BLaER1 (cell line): Measurements from ENCODE around the gene COIL.

ENCODE experiments used
- H3K27ac ChIP-seq: shearing (Covaris generic); formaldehyde crosslinking; 2 replicates; pipeline ENCODE4 v1.8.1; 2022
- H3K27me3 ChIP-seq: shearing (Covaris generic); formaldehyde crosslinking; 2 replicates; pipeline ENCODE4 v1.8.1; 2022
- H3K36me3 ChIP-seq: shearing (Covaris generic); formaldehyde crosslinking; 2 replicates; pipeline ENCODE4 v1.8.1; 2022
- H3K4me1 ChIP-seq: shearing (Covaris generic); formaldehyde crosslinking; 2 replicates; pipeline ENCODE4 v1.8.1; 2022
- H3K4me2 ChIP-seq: shearing (Covaris generic); formaldehyde crosslinking; 2 replicates; pipeline ENCODE4 v1.8.1; 2022
- H3K4me3 ChIP-seq: shearing (Covaris generic); formaldehyde crosslinking; 2 replicates; pipeline ENCODE4 v1.8.1; 2022
- H3K9ac ChIP-seq: shearing (Covaris generic); formaldehyde crosslinking; 2 replicates; pipeline ENCODE4 v1.8.1; 2022
- H3K9me3 ChIP-seq: shearing (Covaris generic); formaldehyde crosslinking; 2 replicates; pipeline ENCODE4 v1.8.1; 2022
- H4K20me1 ChIP-seq: shearing (Covaris generic); formaldehyde crosslinking; 2 replicates; pipeline ENCODE4 v1.8.1; 2022
- Cebpa-rat ChIP-seq: shearing (Covaris generic); IDR thresholded peaks from 2 replicates; pipeline ENCODE4 v1.8.1; 2022

Gene COIL

DNA sequence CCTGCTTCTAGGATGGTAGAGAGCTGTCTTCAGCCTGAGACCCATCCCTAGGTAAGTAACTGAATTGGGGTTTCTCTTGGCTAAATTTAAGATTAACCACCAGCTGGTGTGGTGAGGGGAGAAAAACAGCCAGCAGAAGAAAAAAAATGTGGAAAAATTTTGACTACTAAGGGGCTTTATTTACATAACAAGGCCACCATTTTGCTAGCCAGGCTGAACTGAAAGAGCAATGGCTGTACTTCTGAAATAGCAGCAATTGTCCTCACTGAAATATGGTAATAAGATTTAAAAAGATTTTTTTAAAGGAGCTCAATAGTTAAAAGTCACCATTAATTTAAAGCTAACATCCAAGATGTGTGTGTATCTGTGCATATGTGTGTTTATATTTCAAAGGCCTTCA lies 34.6 kb downstream of the COIL start:
- H3K27ac ChIP-seq = no peak overlapping the region
- TF ChIP-seq Cebpa-rat = no peak
- H3K36me3 ChIP-seq = no peaks in the 10 kb centered on the region
- no peak overlapping the region for H3K4me2 ChIP-seq
- H3K4me1 ChIP-seq = no peaks in the 10 kb centered on the region
- H3K9me3 ChIP-seq = peaks cover 64% of the 10 kb centered on the region
- H4K20me1 ChIP-seq = no peaks in the 10 kb centered on the region
- no peak overlapping the region for H3K4me3 ChIP-seq
- H3K9ac ChIP-seq = no peak overlapping the region
- H3K27me3 ChIP-seq = no peaks in the 10 kb centered on the region

DNA sequence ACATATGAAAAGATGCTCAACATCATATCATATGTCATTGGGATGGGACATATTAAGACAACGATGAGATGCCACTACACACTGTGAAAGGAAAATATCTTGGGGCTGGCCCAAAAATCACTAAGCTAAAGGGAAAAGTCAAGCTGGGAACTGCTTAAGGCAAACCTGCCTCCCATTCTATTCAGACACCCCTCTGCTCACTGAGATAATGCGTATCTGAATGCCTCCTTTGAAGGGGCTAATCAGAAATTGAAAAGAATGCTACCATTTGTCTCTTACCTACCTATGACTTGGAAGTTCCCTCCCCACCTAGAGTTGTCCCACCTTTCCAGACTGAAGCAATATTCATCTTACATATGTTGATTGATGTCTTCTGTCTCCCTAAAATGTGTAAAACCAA lies 35.8 kb downstream of the COIL start:
- Histone ChIP-seq H3K27me3 (no peaks in the 10 kb centered on the region), H3K9me3 (peaks cover 52% of the 10 kb centered on the region), H3K4me1 (no peaks in the 10 kb centered on the region), H3K36me3 (no peaks in the 10 kb centered on the region), H3K9ac (no peak overlapping the region), H3K27ac (no peak overlapping the region), H4K20me1 (no peaks in the 10 kb centered on the region), H3K4me2 (no peak overlapping the region), H3K4me3 (no peak overlapping the region)
- TF ChIP-seq Cebpa-rat = no peak

DNA sequence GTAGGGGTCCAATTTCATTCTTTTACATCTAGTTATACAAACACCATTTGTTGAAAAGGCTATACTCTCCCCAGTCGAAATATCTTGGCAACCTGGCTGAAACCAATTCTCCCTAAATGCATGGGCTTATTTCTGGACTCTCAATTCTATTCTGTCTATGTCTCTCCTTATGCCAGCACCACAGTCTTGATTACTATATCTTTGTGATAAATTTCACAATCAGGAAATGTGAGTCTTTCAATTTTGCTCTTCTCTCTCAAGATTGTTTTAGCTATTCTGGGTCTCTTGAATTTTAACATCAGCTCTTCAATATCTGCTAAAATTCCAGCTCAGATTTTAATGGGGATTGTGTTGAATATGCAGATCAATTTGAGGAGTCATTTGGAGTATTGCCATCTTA lies 41.1 kb downstream of the COIL start:
- peaks cover 19% of the 10 kb centered on the region for H3K4me1 ChIP-seq
- H3K4me2 ChIP-seq = no peak overlapping the region
- no peak overlapping the region for H3K27ac ChIP-seq
- H3K9me3 ChIP-seq = peaks cover 38% of the 10 kb centered on the region
- H3K27me3 ChIP-seq = no peaks in the 10 kb centered on the region
- no peaks in the 10 kb centered on the region for H3K36me3 ChIP-seq
- no peaks in the 10 kb centered on the region for H4K20me1 ChIP-seq
- H3K9ac ChIP-seq = no peak overlapping the region
- no peak for TF ChIP-seq Cebpa-rat
- H3K4me3 ChIP-seq = no peak overlapping the region

DNA sequence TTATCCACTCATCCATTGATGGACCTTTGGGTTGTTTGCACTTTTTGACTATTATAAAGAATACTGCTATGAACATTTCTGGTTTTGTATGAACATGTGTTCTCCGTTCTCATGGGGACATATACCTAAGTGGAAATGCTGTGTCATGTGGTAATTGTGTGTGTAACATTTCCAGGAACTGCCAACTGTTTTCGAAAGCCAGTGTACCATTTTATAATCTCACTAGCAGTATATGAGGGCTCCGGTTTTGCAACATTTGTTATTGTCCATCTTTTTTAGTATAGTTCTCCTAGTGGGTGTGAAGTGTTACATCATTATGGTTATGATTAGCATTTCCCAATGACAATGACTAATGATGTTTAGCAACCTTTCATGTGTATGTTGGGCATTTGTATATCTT lies 41.9 kb downstream of the COIL start:
- no peaks in the 10 kb centered on the region for H3K36me3 ChIP-seq
- no peaks in the 10 kb centered on the region for H4K20me1 ChIP-seq
- no peak overlapping the region for H3K27ac ChIP-seq
- no peak overlapping the region for H3K4me2 ChIP-seq
- no peaks in the 10 kb centered on the region for H3K27me3 ChIP-seq
- TF ChIP-seq Cebpa-rat = no peak
- H3K9ac ChIP-seq = no peak overlapping the region
- peaks cover 20% of the 10 kb centered on the region for H3K4me1 ChIP-seq
- H3K9me3 ChIP-seq = peaks cover 30% of the 10 kb centered on the region
- no peak overlapping the region for H3K4me3 ChIP-seq

DNA sequence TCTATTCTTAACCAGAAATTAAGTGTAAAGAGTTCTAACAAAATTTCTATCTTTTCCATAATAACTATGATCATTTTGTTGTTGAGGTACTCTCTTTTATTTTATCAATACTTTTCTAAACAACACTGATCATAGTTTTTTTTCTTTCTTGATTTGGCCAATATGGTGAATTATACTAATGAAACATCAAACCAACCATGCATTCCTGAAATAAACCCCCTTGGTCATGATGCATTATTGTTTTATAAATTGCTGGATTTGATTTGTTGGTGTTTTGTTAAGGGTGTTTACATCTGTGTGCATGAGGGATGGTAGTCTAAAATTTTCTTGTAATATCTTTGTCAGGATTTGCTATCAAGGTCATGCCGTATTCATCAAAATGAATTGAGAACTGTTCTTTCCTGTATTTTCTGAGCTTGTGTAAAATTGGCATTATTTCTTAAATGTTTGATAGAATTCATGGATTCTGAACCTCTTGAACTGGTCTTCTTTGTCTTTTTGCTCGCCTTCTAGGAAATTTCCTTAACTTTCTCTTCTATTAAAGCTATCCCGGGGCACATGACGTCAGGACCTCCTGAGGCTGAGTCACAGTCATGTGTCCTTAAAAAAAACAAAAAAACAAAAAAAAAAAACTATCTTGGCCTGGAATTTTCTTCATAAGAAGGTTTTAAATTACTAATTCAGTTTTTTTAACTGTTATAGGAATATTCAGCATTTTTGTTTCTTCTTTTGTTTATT lies 43.1 kb downstream of the COIL start:
- TF ChIP-seq Cebpa-rat = no peak
- H3K9me3 ChIP-seq = peaks cover 20% of the 10 kb centered on the region
- H3K4me2 ChIP-seq = no peak overlapping the region
- no peak overlapping the region for H3K9ac ChIP-seq
- no peaks in the 10 kb centered on the region for H3K36me3 ChIP-seq
- no peak overlapping the region for H3K27ac ChIP-seq
- no peak overlapping the region for H3K4me3 ChIP-seq
- no peaks in the 10 kb centered on the region for H3K27me3 ChIP-seq
- peaks cover 20% of the 10 kb centered on the region for H3K4me1 ChIP-seq
- peaks cover 7% of the 10 kb centered on the region for H4K20me1 ChIP-seq

DNA sequence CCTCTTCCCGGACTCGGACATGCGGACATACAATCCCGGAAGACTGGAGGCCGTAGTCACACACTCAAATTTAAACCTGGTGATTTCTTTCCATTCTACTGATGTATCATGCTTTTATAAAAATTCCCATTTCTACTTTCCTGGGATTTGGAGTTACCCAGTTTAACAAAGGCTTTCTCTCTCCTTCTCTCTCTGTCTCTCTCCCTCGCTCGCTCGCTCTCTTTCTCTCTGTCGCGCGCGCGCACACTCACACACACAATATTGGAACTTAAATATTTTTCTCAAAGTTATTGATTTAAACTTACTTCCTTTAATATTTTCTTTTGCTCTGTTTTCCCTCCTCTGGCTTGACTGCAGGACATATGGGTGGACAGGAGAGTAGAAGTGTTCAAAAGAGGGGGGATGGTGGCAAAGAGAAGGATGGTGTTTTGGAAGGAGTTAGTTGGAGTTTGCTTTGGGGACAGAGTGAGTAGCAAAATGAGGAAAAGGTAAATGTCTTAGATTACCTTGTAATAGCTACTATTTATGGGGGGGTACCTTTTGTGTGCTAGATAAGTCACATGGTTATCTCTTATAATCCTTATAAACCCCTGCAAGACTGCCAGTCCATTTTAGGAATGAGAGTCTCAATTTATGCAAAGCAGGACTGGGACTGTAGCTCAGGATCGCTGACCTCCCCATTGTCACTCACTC lies 46.1 kb downstream of the COIL start:
- peak overlapping the region; percentile 89 for H3K27ac ChIP-seq
- peak overlapping the region; percentile 91 for H3K4me2 ChIP-seq
- peaks cover 20% of the 10 kb centered on the region for H3K9me3 ChIP-seq
- peaks cover 47% of the 10 kb centered on the region for H3K4me1 ChIP-seq
- H3K36me3 ChIP-seq = peaks cover 15% of the 10 kb centered on the region; the same call in 1 of the 2 replicates
- no peaks in the 10 kb centered on the region for H3K27me3 ChIP-seq
- H4K20me1 ChIP-seq = peaks cover 37% of the 10 kb centered on the region
- H3K9ac ChIP-seq = peak overlapping the region; percentile 90
- peak overlapping the region; percentile 78 for H3K4me3 ChIP-seq
- TF ChIP-seq Cebpa-rat = no peak

DNA sequence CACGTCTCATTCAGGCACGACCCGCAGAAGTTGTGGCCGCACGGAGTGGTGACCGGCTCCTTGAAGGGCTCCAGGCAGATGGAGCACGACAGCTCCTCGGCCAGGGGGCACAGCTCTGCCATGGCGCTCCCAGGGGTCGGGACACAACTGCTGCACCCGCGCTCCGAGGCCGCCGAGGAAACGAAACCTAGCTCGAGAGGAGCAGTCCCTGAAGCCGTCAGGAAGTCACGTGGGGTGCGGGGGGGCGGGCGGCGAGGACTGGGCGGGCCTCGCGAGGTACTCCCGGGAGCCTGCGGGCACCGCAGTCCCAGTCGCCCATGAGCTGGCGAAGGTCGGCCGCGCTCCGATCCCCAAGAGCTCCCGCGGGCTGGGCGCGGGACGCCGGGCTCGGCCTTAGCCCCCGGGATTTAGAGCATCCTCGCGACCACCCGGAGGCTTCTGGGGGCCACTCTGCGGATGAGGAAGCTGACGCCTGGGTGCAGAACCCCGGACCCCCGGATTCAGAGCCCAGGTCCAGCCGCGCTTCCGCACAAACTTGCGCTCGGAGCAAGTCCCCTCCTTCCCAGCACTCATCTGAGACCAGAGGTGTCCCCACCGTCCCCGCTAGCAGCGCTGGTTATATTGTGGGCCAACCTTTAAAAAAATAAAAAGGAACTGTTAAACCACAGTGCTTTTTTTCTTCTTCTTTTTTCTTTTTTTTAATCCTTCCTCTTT lies 46.8 kb downstream of the COIL start, which contains the start of gene TRIM25:
Gene TRIM25, minus strand, starts transcription at position 183 of the 714 bp plus-strand sequence. Its CDS starts 61 bp downstream, at position 122.
- Histone ChIP-seq H3K27ac (peak within 1 kb of the TSS; percentile 89), H3K9ac (peak within 1 kb of the TSS; percentile 90), H3K27me3 (no peaks in the 10 kb centered on the region), H3K36me3 (peaks cover 22% of the 10 kb centered on the region), H3K4me3 (peak within 1 kb of the TSS; percentile 78), H3K9me3 (peaks cover 16% of the 10 kb centered on the region), H3K4me2 (peak within 1 kb of the TSS; percentile 91), H3K4me1 (peaks cover 54% of the 10 kb centered on the region), H4K20me1 (peaks cover 44% of the 10 kb centered on the region)
- no peak for TF ChIP-seq Cebpa-rat

DNA sequence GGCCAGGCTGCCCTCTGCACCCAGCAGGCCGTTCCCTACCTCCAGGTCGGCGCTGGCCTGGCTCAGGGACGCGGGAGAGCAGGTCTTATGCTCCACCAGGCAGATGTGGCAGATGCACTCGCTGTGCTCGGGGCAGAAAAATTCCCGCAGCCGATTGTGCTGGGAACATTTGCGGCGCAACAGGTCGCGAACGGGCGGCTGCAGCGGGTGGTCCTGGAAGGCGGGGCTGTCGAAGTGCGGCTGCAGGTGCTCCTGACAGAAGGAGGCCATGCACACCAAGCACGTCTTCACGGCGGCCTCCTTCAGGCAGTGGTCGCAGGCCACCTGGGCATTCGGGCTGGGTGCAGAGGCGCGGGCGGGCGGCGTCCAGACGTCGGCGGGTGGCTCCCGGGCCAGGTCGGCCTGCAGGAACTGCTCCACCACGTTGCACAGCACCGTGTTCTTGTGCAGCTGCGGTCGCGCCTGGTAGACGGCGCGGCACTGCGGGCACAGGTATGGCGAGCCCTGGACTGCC lies 47.4 kb downstream of the COIL start:
- Histone ChIP-seq H3K27ac (peak overlapping the region; percentile 89), H3K9ac (peak overlapping the region; percentile 90), H3K4me2 (peak overlapping the region; percentile 91), H4K20me1 (peaks cover 50% of the 10 kb centered on the region), H3K36me3 (peaks cover 28% of the 10 kb centered on the region), H3K27me3 (no peaks in the 10 kb centered on the region), H3K4me1 (peaks cover 60% of the 10 kb centered on the region), H3K9me3 (peaks cover 16% of the 10 kb centered on the region), H3K4me3 (peak overlapping the region; percentile 78)
- TF ChIP-seq Cebpa-rat = no peak

DNA sequence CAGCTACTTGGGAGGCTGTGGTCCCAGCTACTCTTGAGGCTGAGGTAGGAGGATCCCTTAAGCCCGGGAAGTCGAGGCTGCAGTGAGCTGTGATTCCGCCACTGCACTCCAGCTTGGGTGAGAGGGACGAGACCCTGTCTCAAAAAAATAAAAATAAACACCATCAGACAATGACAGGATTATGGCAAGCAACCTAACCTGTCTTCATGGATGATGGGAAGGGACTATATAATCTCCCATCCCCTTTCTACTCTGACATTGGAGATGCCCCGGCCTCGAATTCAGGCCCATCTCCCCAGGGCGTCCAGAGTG lies 47.9 kb downstream of the COIL start:
- TF ChIP-seq Cebpa-rat = no peak
- Histone ChIP-seq H3K4me2 (peak overlapping the region; percentile 91), H3K36me3 (peaks cover 32% of the 10 kb centered on the region), H3K9me3 (peaks cover 14% of the 10 kb centered on the region), H3K4me3 (peak overlapping the region; percentile 78), H4K20me1 (peaks cover 54% of the 10 kb centered on the region), H3K27ac (peak overlapping the region; percentile 89), H3K4me1 (peaks cover 65% of the 10 kb centered on the region), H3K9ac (peak overlapping the region; percentile 90), H3K27me3 (no peaks in the 10 kb centered on the region)
